GM21447 (cell line): ENCODE measurements around the gene S1PR4.
A peak's percentile ranks its signal among the peaks of the same experiment; 100 is the strongest.
"Not testable (repeated sequence)": the region's sequence is repeated elsewhere in the genome, so short reads cannot be mapped to it uniquely, and the experiment has no call there.

ENCODE experiments used
- ATAC-seq: cut with Tn5 transposase; IDR thresholded peaks from one replicate; pipeline ENCODE4 v1.9.1; 2021; ENCODE audit not compliant: unreplicated experiment

The S1PR4 gene

DNA sequence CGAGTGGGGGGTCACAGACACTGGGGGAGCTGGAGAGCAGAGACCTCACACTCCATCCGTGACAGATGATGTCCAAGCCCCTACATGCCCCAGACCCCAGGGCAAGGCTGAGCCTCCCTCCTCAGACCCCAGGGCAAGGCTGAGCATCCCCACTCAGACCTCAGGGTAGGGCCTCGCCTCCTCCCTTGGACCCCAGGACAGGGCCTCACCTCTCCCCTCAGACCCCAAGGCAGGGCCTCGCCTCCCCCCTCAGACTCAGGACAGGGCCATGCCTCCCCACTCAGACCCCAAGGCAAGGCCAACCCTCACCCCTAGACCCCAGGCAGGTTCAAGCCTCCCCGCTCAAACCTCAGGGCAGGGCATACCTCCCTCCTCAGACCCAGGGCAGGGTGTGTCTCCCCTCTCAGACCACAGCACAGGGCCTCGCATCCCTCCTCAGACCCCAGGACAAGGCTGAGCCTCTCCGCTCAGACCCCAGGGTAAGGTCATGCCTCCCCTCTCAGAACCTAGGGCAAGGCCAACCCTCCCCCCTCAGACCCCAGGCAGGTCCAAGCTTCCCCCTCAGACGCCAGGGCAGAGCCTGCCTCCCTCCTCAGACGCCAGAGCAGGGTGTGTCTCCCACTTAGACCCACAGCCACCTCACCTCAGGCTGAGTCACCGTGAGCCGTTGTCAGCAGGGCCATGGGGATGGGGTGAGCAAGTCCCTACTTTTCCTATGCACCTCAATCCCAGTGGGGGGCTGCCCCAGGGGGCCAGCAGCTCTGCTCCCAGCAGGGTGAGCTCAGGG is 1.7 kb upstream of the S1PR4 start:
- ATAC-seq = no peak

DNA sequence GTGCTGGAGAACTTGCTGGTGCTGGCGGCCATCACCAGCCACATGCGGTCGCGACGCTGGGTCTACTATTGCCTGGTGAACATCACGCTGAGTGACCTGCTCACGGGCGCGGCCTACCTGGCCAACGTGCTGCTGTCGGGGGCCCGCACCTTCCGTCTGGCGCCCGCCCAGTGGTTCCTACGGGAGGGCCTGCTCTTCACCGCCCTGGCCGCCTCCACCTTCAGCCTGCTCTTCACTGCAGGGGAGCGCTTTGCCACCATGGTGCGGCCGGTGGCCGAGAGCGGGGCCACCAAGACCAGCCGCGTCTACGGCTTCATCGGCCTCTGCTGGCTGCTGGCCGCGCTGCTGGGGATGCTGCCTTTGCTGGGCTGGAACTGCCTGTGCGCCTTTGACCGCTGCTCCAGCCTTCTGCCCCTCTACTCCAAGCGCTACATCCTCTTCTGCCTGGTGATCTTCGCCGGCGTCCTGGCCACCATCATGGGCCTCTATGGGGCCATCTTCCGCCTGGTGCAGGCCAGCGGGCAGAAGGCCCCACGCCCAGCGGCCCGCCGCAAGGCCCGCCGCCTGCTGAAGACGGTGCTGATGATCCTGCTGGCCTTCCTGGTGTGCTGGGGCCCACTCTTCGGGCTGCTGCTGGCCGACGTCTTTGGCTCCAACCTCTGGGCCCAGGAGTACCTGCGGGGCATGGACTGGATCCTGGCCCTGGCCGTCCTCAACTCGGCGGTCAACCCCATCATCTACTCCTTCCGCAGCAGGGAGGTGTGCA is 587 bp downstream of the S1PR4 start:
- no peak for ATAC-seq

DNA sequence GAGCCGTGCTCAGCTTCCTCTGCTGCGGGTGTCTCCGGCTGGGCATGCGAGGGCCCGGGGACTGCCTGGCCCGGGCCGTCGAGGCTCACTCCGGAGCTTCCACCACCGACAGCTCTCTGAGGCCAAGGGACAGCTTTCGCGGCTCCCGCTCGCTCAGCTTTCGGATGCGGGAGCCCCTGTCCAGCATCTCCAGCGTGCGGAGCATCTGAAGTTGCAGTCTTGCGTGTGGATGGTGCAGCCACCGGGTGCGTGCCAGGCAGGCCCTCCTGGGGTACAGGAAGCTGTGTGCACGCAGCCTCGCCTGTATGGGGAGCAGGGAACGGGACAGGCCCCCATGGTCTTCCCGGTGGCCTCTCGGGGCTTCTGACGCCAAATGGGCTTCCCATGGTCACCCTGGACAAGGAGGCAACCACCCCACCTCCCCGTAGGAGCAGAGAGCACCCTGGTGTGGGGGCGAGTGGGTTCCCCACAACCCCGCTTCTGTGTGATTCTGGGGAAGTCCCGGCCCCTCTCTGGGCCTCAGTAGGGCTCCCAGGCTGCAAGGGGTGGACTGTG is 1.2 kb downstream of the S1PR4 start:
- no peak for ATAC-seq

GRCh38 chr19:3183721-3184641 is 5.4 kb downstream of the S1PR4 start:
- ATAC-seq = no peak

- peak; percentile 27 for ATAC-seq
These were observed 6.4 kb downstream of the S1PR4 start for GRCh38 chr19:3184847-3185460.

DNA sequence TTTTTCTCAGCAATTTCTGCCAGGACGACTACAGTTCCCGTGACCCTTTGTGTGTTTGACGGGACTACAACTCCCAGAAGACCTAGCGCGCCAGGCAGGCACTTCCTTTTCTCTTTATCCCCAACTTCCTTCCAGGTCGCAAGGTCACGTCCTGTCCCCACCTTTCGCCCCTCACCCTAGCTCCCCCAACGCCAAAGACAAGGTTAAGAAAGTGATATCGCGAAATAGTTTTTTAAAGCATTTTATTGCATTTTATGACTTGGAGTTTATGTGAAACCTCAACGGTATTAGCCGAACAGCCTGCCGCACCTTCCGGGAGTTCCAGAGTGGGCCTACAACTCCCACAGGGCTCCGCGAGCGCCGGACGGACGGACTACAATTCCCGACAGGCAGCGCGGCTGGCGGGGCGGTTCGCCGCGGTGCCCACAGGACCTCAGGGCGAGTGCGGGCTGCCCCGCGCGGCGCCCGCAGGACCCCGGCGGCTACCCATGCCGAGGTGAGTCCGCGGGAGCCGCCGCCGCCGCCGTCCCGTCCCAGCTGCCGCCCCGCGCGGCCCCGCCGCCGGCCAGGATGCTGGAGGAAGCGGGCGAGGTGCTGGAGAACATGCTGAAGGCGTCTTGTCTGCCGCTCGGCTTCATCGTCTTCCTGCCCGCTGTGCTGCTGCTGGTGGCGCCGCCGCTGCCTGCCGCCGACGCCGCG is 7.0 kb downstream of the S1PR4 start, which contains the start of gene NCLN:
TSS of gene NCLN (plus strand) at position 470 of the 699 bp plus-strand sequence. CDS start at position 571, 101 bp downstream.
- peak; percentile 59 for ATAC-seq

GRCh38 chr19:3186160-3186688 is 7.7 kb downstream of the S1PR4 start:
- ATAC-seq = peak; percentile 5

DNA sequence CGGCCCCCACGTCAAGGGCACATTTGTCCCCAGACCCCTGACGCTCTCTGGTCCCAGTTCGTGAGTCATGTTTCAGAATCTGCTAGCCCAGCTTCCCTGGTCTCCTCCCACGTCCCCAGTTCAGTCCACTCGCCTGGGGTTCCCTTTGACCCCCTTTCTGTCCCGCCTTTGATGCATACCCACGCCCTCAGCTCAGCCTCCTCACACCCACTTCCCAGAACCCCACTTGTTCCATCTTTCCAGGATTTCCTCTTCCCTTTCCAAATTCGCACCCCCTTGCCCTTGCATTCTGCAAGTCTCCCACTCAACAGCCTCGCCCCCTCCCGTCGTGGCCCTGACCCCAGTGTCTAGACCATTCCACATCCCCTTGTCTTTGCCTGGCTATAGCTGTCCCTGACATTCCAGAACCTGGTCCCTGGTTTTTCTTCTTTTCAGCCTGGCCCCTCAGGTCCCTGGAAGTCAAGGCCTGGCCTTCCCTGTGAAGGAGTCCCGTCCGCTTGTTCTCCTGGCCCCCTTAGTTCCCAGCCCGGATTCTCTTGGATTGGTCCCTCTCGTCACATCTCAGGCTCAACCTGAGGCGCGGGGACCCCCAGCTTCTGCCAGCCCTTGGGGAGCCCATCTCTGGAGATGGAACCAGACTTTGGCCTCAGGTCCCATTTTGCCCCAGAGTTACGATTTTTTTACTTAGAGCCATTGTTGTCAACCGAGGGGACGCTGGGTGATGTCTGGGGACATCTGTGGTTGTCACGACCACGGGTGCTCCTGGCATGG is 8.5 kb downstream of the S1PR4 start:
- ATAC-seq = no peak

DNA sequence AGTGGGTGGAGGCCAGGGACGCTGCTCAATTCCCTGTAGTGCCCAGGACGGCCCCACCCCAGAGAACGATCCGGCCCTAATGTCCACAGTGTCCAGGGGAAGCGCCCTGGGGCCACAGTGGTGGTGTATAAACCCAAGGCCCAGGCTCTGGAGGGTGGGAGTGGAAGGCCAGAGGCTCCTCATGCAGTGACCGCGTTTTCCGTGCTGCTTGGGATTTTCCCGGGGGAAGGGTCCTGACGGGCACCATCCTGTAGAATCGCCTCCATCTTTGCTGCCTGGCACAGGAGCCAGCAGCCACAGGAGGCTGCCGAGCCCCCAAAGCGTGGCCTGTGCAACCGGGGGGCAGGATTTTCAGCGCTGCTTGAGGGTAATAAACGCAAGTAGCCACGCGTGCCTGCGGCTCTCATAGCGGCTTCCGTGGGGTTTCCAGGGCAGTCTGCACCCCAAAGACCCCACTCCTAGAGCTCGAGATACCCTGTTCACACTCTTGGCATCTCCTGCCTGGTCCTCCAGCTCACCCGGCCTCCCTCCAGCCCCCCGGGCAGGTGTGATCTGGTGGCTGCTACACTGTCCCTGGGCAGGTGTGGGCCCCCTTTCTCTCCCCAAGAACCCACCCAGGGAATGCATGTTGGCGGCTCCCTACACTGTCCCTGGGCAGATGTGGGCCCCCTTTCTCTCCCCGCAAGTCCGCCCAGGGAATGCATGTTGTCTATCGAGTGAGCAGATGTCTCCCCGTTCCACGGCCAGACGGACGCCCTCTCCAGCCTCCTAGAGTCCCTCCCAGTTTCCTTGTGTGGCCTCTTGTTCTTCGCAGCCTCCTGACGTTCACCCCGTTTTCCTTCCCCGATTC is 9.3 kb downstream of the S1PR4 start:
- no peak for ATAC-seq

DNA sequence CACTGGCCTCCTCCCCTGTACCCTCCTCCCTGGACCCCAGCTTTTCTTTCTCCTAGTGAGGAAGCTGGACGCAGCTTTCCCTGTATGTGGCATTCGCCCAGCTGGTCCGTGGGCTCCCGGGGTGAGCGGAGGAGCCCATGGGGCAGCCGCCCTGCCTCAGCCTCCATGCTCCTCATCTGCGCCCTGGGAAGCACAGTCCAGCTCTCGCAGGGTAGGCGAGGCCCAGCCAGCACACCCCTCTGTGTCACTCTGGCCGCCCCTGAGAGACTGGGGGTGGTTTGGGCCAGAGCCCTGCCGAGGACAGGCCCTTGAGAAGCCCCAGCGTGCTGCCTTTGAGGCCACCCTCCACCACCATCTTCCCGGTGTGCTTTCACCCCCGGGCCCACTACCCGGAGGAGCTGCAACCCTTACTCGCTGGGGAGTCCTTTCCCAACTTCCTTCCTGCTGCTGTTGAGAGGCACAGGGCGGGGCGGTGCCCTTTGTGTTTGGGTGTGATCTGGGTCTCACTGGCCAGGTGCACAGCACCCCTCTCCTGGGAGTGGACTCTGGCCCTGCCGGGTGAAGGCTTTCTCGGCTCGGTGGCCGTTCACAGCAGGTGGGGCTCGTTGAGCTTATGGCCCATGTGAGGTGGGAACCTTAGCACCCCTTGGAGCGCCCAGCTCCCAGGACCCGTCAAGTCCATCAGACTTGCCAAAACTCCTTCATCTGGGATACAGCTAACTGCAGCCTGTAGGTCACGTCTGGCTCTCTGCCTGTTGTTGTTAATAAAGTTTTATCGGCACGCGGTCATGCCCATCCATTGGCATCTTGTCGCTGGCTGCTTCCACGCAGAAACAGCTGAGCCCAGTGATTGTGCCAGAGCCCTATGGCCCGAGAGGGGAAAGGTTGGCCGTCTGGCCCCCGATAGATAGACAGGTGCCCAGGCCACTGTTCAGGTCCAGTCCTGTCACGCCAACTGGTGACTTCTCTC is 10.3 kb downstream of the S1PR4 start:
- no peak for ATAC-seq

GRCh38 chr19:3189702-3190469 is 11.3 kb downstream of the S1PR4 start:
- no peak for ATAC-seq

- ATAC-seq = no peak
These were observed 11.9 kb downstream of the S1PR4 start for GRCh38 chr19:3190470-3190770.

DNA sequence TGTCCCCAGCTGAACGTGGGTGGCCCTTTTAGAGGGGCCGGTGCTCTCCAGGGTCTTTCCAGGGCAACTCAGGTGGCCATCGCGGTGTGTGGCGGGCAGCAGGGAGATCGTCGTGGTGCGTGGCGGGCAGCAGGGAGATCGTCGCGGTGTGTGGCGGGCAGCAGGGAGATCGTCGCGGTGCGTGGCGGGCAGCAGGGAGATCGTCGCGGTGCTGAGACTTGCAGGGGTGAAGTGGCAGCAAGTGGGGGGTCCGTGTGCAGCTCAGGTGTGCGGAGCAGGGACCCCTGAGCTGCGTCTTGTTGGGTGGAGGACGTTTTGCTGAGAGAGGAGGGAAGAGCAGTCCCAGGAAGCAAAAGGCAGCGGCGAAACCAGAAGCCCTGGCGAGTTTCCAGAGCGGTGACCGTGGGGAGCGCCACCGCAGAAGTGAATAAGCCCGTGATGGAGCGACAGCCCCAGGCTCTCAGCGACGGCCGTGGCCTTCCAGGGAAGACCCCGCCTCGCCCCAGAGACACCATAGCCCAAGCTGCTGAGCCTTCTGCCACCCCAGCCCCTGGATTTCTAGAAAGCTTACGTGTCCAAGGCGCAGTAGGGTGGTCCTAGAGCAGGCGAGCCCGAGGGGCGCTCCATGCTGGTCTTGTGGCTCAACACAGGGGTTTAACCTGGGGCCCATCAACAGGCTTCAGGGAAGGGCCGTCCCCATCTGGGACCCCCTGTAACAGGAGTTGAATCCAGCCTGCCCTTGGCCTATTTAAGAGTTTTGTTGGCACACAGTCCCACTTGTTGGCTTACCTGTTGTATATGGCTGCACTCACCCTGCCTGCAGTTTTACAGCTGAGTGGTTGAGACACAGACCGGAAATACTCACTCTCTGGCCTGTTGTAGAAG is 12.6 kb downstream of the S1PR4 start:
- ATAC-seq = no peak

- not testable (repeated sequence) for ATAC-seq
These were observed 13.2 kb downstream of the S1PR4 start for GRCh38 chr19:3191806-3192104.

- ATAC-seq = no peak
These were observed 13.7 kb downstream of the S1PR4 start for GRCh38 chr19:3192228-3192635.
